HG02840 (cell line): Measurements from ENCODE around the gene NEU4.
"Not testable (repeated sequence)": the region's sequence is repeated elsewhere in the genome, so short reads cannot be mapped to it uniquely, and the experiment has no call there.

Source experiments
- ATAC-seq: cut with Tn5 transposase; IDR thresholded peaks from one replicate; pipeline ENCODE4 v1.9.1; 2021; ENCODE audit warnings: mild to moderate bottlenecking, moderate library complexity, moderate number of reproducible peaks; ENCODE audit not compliant: unreplicated experiment, low FRiP score

NEU4 gene

GRCh38 chr2:241808721-241809382, at the start of gene NEU4:
NEU4 (plus strand) TSS chr2:241809193; CDS start chr2:241814485, 5,292 bp downstream.
- ATAC-seq = no peak

DNA sequence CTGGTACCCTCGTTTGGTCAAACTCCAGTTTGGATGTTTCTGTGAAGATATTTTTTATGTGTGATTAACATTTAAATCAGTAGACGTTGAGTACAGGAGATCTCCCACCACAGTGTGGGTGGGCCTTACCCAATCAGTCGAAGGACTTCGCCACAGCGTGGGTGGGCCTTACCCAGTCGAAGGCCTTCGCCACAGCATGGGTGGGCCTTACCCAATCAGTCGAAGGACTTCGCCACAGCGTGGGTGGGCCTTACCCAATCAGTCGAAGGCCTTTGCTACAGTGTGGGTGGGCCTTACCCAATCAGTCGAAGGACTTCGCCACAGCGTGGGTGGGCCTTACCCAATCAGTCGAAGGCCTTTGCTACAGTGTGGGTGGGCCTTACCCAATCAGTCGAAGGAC, 49.1 kb upstream of the NEU4 start:
- not testable (repeated sequence) for ATAC-seq

DNA sequence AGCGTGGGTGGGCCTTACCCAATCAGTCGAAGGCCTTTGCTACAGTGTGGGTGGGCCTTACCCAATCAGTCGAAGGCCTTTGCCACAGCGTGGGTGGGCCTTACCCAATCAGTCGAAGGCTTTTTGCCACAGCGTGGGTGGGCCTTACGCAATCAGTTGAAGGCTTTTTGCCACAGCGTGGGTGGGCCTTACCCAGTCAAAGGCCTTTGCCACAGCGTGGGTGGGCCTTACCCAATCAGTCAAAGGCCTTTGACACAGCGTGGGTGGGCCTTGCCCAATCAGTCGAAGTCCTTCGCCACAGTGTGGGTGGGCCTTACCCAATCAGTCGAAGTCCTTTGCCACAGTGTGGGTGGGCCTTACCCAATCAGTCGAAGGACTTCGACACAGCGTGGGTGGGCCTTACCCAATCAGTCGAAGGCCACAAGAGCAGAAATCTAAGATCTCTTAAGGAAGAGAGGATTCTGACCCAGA, 48.7 kb upstream of the NEU4 start:
- no peak for ATAC-seq

DNA sequence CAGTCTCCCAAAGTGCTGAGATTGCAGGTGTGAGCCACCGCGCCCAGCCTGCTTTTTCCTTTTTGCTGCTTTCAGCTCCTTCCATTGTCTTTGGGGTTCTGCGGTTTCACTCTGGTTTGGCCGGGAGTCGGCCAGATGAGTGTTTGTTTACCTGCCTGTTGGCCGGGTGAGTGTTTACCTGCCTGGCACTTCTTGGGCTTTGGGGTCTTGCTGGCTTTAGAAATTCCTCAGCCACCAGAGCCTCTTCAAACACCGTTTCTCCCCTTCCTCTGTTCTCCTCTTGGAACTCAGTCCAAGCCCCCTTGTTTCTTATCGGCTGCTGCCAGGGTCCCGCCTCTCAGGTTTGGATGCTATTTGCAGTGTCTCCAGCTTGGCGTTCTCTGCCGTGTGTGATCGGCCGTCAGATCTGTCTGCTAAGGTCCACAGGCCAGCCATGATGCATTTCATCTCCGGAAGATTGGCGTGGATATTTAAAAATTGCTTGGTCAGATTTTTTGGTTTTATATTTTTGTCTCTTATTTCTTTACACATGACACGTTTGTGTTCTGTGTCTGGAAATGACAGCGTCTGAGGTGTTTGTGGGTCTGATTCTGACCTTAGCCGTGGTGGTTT, 46.6 kb upstream of the NEU4 start:
- ATAC-seq = no peak

- no peak for ATAC-seq
Measured at GRCh38 chr2:241762933-241763369, 46.0 kb upstream of the NEU4 start.

DNA sequence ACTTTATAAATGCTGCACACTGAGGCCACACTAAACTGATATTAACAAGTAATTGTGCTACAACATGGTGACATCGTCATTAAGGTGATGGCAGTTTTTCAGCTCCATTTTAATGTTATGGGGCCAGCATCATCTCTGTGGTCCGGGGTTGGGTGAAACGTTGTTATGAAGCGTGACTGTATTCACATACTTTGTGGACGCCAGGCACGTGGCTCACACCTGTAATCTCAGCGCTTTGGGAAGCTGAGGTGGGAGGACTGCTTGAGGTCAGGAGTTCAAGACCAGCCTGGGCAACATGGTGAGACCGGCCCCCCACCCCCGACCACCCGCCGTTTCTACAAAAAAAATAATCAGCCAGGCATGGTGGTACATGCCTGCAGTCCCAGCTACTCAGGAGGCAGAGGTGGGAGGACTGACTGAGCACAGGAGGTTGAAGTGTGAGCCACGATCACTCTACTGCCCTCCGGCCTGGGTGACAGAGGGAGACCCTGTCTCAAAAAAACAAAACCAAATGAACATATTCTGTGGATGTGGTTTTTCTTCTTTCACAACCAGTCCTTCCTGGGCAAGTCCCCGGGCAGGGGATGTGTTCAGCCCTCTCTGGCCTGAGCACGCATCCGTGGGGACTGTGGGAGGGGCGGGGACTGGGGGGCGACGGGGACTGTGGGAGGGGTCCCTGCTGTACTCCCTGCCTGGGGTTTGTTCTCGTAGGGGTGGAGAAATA, 45.3 kb upstream of the NEU4 start:
- ATAC-seq = no peak

GRCh38 chr2:241764275-241765241, 44.4 kb upstream of the NEU4 start:
- no peak for ATAC-seq

DNA sequence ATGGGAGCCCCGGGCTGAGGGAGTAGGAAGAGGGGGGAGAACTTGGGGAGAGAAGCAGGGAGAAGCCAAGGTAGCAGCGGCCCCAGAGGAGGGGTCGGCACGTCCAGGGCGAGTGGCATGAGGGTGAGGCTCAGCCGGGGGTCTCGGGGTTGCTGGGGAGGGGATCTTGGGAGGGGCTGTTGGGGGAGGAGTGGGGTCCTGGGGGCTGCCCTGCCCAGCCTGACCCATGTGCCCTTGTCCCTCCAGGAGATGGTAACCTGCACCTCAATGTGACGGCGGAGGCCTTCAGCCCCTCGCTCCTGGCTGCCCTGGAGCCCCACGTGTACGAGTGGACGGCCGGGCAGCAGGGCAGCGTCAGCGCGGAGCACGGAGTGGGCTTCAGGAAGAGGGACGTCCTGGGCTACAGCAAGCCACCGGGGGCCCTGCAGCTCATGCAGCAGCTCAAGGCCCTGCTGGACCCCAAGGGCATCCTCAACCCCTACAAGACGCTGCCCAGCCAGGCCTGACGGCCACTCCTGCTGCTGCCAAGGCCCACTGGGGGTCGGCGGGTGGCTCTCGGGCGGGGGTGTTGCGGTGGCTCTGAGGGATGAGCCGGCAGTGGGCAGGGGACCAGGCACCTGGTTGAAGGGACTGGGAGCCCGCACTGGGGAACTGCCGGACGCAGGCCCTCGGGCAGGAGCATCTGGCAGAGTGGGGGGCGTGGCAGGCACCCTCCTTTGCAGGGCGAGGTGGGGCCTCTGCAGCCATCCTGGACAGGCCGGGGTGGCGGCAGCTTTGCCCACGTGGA, 41.3 kb upstream of the NEU4 start:
- ATAC-seq = no peak

DNA sequence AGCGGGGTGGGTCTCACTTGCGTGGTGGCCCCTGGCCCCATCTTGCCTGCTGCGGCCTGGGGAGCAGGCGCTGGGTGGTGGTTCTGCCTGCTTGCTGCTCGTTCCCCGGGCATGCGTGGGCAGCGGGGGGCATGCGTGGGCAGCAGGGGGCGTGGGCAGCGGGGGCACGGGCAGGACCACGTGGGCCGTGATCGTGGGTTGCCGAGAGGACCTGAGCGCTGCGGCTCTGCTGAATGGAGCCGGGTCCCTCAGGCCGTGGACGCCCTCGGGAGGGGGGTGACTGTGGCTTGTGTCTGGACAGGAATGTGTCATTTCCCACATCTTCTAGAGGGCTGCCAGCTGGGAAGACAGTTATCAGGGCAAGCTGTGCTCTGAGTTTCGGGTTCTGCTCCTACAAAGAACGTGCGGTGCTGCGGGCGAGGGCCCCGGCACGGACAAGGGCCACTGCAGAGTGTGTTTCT, 40.7 kb upstream of the NEU4 start:
- no peak for ATAC-seq

DNA sequence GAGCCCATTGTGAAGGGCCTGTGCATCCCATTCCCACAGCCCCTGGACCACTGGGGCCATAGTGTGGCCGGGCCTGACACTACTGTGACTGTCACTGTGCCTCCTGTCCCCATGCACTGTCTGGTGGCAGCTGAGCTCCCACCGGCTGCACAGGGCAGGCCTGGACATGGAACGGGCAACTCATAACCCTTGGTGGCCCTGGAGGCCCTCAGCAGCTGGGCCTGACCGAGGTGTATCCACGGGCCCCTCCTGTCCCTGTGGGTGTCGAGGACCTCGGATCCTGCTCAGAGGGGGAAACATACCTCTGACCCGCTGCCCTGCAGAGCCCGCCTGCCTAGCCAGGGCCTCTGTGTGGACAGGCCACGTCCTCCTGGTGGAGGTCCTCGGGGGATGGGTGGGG, 40.1 kb upstream of the NEU4 start:
- ATAC-seq = no peak

GRCh38 chr2:241769819-241770184, 39.2 kb upstream of the NEU4 start:
- no peak for ATAC-seq

GRCh38 chr2:241770185-241770935, 38.6 kb upstream of the NEU4 start:
- ATAC-seq = no peak

- ATAC-seq = no peak
Measured at GRCh38 chr2:241770936-241771285, 38.1 kb upstream of the NEU4 start.

- ATAC-seq = no peak
Measured at GRCh38 chr2:241771286-241772062, 37.5 kb upstream of the NEU4 start.

DNA sequence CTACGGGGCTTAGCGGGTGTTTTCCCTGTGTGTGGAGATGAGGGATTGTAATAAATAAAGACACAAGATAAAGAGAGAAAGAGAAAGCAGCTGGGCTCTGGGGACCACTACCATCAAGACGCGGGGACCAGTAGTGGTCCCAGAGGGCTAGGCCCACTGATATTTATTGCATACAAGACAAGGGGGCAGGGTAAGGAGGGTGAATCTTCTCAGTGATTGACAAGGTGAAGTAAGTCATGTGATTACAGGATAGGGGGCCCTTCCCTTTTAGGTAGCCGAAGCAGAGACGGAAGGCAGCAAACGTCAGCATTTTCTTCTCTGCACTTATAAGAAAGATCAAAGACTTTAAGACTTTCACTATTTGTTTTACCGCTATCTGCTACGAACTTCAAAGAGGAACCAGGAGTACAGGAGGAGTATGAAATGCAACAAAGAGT, 36.9 kb upstream of the NEU4 start:
- no peak for ATAC-seq

GRCh38 chr2:241773511-241774418, 35.2 kb upstream of the NEU4 start:
- ATAC-seq = no peak
